HG02623 (cell line): ENCODE results near the gene CASP6.

Source experiments
- ATAC-seq: cut with Tn5 transposase; IDR thresholded peaks from one replicate; pipeline ENCODE4 v1.9.1; 2021; ENCODE audit warnings: moderate library complexity; ENCODE audit not compliant: unreplicated experiment

Gene CASP6

GRCh38 chr4:109673303-109673702, 29.9 kb downstream of the CASP6 start:
- no peak for ATAC-seq

- ATAC-seq, result no peak
These were observed 30.9 kb downstream of the CASP6 start for GRCh38 chr4:109672169-109672930.

- ATAC-seq, result no peak
These were observed 31.9 kb downstream of the CASP6 start for GRCh38 chr4:109671350-109671749.

- no peak for ATAC-seq
These were observed 37.3 kb downstream of the CASP6 start for GRCh38 chr4:109665783-109666485.

GRCh38 chr4:109662771-109663170, 40.5 kb downstream of the CASP6 start:
- ATAC-seq, result no peak

- ATAC-seq, result no peak
These were observed 41.1 kb downstream of the CASP6 start for GRCh38 chr4:109662116-109662515.

GRCh38 chr4:109658871-109659410, 44.3 kb downstream of the CASP6 start:
- no peak for ATAC-seq

- no peak for ATAC-seq
These were observed 45.3 kb downstream of the CASP6 start for GRCh38 chr4:109657854-109658418.

GRCh38 chr4:109655396-109655795, 47.8 kb downstream of the CASP6 start:
- no peak for ATAC-seq

GRCh38 chr4:109649872-109650271, 53.4 kb downstream of the CASP6 start:
- ATAC-seq, result peak; percentile 80

- ATAC-seq, result no peak
These were observed 54.2 kb downstream of the CASP6 start for GRCh38 chr4:109648997-109649575.

- peak; percentile 67 for ATAC-seq
These were observed 54.8 kb downstream of the CASP6 start for GRCh38 chr4:109648266-109648996.

- ATAC-seq, result no peak
These were observed 57.2 kb downstream of the CASP6 start for GRCh38 chr4:109645874-109646710.

GRCh38 chr4:109640644-109641043, 62.6 kb downstream of the CASP6 start:
- ATAC-seq, result no peak
